Ramos (cell line): ENCODE results near the gene POU2F1.

Source experiments
- in situ Hi-C: fragments of 300-500 bp; cut with MboI; formaldehyde crosslinking; loops from one replicate; pipeline ENCODE4 v1.14.3; 2022; ENCODE audit warnings: low sequenced_read_pairs; ENCODE audit not compliant: unreplicated experiment

Gene POU2F1

DNA sequence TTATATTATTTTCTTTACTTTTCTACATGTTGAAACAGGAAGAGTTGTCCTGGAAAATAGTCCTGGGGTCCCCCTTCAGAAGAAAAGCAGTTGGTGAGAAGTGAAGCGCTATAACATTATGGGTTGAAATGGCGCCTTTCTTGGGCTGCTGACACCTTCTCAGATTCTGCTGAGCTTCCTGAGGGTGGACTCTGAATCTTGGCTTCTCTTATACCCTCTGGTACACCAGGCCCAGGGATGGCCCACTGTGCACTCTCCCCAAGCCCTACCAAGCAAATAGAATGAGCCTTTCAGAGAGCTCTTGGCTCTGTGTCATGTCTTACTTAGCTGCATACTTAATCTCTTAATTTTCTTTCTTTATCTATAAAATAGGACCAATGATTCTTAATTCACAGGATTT is 255.4 kb downstream of the POU2F1 start:
- in situ Hi-C loops = no loop called here
